HT-29 (cell line): ENCODE data around the gene FOXP1. TPM values are rescaled to one million over a fixed set of nuclear protein-coding genes. Genes with fewer than 3 reads are reported as not detected.
A peak's percentile ranks its signal among the peaks of the same experiment; 100 is the strongest.

ENCODE experiments used
- DNase-seq: peaks from one replicate; pipeline ENCODE4 v3.0.0-alpha.2; 2015; ENCODE audit warnings: low spot score
- total RNA-seq: library from RNA; depleted of rRNA; stranded (reverse); fragments of >200 nt; shearing (Covaris generic); gene quantifications from 2 replicates; pipeline ENCODE4 v1.2.3, GENCODE V29; 2014

FOXP1 gene
- total RNA-seq, 1 experiment from 2014 or later = 31.0 TPM

GRCh38 chr3:71486831-71487230, 96.7 kb downstream of the FOXP1 start:
- DNase-seq = no peak

- DNase-seq = no peak
Measured at GRCh38 chr3:71485896-71486295, 97.6 kb downstream of the FOXP1 start.

DNA sequence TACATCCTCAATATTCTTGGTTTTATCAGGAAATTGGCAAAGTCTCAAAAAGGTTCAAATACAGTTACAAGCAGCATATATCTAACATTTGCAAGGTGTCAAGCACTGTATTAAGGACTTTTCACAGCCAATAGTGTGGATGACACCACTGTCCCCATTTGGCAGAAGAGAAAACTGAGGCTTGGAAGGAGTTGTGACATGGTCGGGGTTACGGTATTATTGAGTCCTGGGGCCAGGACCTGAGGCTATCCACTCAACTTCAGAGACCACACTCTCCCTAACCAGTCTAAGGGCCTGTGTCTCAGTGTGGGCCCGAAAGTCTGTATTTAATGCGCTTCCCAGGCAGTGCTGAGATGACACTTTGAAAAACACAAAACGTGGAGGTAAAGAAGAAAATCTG, 99.1 kb downstream of the FOXP1 start:
- no peak for DNase-seq

- no peak for DNase-seq
Measured at GRCh38 chr3:71484047-71484446, 99.5 kb downstream of the FOXP1 start.

DNA sequence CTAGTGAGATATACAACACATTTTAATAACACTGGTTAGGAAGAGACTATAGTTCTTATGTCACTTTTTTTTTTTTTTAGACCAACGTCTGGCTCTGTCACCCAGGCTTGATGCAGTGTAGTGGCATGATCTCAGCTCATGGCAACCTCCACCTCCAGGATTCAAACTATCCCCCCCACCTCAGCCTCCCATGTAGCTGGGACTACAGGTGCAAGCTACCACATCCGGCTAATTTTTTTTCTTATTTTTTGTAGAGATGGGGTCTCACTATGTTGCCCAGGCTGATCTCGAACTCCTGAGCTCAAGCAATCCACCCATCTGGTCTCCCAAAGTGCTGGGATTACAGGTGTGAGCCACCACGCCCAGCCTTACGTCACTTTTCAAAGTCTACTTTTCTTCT, 100.8 kb downstream of the FOXP1 start:
- DNase-seq = no peak

DNA sequence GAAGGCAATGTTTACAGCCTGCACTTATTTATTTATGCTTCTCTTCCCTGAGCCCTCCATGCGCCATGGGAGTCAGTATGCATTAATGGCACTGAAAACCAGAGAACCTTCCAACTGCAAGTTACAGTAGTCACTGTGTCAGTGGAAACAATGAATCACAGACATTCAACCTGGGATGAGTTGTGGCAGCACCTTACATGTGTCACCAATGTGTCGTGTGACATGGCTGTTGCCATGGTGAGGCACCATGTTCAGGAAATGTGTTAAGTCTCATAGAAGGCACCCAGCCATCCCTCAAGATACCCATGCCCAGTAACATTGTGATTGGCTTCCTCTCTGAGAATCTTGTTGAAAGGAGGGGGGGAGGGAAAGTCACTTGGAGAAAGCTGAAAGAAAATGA, 105.0 kb downstream of the FOXP1 start:
- no peak for DNase-seq

GRCh38 chr3:71476950-71477349, 106.6 kb downstream of the FOXP1 start:
- DNase-seq = no peak

DNA sequence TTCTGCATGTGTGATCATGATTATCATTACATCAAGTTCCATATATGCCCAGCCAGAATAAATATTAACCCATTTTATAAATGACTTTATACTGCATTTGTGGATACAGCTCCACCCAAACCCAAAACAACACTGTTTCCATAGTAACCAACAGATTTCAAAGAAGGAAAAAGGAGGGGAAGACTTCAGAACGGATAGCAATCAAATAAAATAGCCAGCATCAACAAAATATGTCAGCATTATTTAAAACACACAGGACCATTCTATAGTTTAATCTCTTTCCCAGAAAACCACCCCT, 114.4 kb downstream of the FOXP1 start:
- DNase-seq = peak; percentile 31

DNA sequence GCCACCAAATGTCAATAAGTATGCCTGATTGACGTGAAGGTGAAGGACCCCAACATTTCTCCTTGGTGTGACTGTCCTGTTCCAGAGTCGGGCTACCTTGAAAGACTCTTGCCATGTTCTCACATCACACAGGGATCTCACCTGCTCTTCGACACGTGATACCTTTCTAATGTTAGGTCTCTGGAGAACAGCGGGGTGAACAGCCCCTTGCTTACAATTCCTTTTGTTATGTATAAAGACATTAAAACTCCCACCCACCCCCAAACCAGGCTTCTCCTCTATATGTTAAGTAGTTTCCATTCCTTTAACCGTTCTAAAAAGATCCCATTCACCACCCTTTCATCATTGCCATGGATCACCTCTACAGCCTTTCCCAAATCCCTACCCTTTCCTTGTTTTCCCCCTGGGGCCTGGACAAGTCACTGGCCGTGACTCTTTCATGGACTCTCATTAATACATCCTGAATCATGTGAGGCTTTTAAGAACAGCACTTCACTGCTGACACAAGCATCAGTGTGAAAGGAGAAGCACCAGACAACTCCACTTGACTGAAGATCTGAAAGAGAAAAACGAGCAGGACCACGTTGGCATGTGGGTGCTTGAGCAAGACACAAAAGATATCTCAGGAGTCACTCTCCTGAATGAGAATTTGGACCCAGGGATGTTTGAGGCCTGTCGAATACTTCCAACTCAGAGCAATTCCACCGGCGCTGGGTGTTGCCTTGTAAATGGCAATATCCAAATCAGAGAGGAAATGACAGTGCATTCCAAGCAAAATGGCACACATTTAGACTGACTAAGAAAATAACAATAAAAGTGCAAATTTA, 115.0 kb downstream of the FOXP1 start:
- DNase-seq = no peak

DNA sequence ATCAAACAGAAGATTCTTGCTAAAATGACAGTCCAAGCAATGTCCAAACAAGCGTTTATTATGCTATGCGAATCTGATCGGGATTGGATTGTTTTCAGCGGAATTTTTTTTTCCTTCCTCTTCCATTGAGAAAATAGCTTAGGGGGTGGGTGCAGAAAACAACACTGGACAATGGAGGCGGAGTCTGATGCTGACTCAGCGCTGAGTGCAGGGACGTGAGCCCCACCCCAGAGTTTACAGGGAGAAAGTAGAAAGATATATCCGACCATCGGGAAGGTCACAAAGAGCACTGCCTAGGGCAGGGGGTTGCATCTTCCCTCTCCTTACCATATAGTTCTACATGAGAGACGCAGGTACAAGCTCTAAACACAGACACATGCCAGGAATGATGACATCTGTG, 117.0 kb downstream of the FOXP1 start:
- peak; percentile 42 for DNase-seq

GRCh38 chr3:71465371-71466036, 118.0 kb downstream of the FOXP1 start:
- no peak for DNase-seq

GRCh38 chr3:71464613-71465012, 118.9 kb downstream of the FOXP1 start:
- no peak for DNase-seq

GRCh38 chr3:71463617-71464016, 119.9 kb downstream of the FOXP1 start:
- DNase-seq = no peak

DNA sequence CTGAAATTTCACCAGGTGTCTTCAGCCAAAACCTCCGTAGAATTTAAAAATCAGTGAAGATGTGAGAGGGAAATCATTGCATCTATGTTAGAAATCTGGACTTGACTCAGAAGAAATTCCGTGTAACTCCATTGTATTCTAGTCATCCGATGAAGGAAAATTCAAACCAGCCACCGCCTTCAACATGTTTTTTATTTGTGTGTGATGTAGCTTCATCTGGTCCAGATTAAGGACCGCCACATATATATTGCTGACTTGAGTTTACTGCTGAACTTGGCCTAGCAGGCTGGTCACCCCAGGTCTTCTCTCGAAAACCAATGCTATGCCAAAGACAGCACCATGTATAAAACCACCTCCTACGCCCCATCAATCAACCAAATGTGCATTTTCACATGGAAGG, 120.9 kb downstream of the FOXP1 start:
- DNase-seq = no peak

DNA sequence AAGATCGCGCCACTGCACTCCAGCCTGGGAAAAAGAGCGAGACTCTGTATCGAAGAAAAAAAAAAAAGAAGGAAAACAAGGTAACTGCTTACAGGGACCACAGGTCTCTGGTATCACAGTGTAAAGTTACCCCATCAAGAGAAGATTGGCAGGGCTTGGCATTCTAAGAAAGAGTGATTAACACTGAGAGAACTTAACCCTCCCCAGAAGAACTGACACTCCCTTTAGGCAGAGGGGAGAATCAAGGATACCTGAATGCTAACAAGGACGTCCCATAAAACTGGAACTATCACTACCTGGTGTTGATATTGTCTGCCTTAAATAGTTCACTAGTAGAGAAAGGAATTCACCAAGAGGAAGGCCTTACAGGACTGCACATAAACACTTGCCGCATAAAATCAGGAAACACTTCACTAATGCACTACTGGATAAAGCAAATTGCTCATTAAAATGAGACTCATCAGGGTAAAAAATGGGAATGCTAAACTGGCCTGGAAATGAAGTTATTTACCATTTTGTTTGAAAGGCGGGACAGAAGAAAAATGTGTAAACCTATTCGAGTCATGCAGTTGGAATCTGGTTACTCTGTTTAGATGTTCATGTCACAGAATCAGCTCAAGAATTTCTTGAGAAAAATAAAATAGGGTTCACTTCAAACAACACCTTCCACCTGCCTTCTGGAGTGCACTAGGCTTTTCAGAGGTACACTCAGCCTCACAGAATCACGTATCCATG, 121.6 kb downstream of the FOXP1 start:
- no peak for DNase-seq

- no peak for DNase-seq
Measured at GRCh38 chr3:71461114-71461513, 122.4 kb downstream of the FOXP1 start.

GRCh38 chr3:71458895-71459294, 124.6 kb downstream of the FOXP1 start:
- DNase-seq = no peak

GRCh38 chr3:71456826-71457225, 126.7 kb downstream of the FOXP1 start:
- no peak for DNase-seq

- no peak for DNase-seq
Measured at GRCh38 chr3:71456156-71456555, 127.4 kb downstream of the FOXP1 start.

GRCh38 chr3:71454512-71455403, 128.8 kb downstream of the FOXP1 start:
- DNase-seq = no peak

- peak; percentile 38 for DNase-seq
Measured at GRCh38 chr3:71453822-71454511, 129.6 kb downstream of the FOXP1 start.
